Activated CD8-positive, alpha-beta T cell treated with anti-CD3 and anti-CD28 coated beads for 36 hours (primary cell): ENCODE results near the gene PGBD2. TPM values are rescaled to one million over a fixed set of nuclear protein-coding genes. Genes with fewer than 3 reads are reported as not detected.

Experiments used
- ATAC-seq: fragments of 200-7000 bp; cut with Tn5 transposase; one replicate; pipeline ENCODE4 v1.10.0; 2021; ENCODE audit warnings: mild to moderate bottlenecking, moderate library complexity
- CTCF ChIA-PET: fragments of 350-600 bp; sonication (Branson Sonifier 250); formaldehyde crosslinking; loops from one replicate; lab custom pipeline; 2021; ENCODE audit warnings: antibody characterized with exemption; lab: Charles Lee
- POLR2A ChIA-PET: fragments of 350-600 bp; sonication (Branson Sonifier 250); formaldehyde crosslinking; loops from one replicate; lab custom pipeline; 2021; ENCODE audit warnings: antibody characterized with exemption; lab: Charles Lee
- DNase-seq: peaks from one replicate; pipeline ENCODE4 v3.0.0-alpha.2; 2020
- H3K27ac Mint-ChIP-seq: one replicate; pipeline ENCODE4 v1.8.0; 2021; ENCODE audit warnings: mild to moderate bottlenecking, mixed read lengths
- H3K27me3 Mint-ChIP-seq: one replicate; pipeline ENCODE4 v1.8.0; 2021; ENCODE audit warnings: mixed read lengths
- H3K36me3 Mint-ChIP-seq: one replicate; pipeline ENCODE4 v1.8.0; 2021; ENCODE audit warnings: low read depth, mixed read lengths
- H3K4me1 Mint-ChIP-seq: one replicate; pipeline ENCODE4 v1.8.0; 2021; ENCODE audit warnings: low read depth, mixed read lengths
- H3K4me3 Mint-ChIP-seq: one replicate; pipeline ENCODE4 v1.8.0; 2021; ENCODE audit warnings: mild to moderate bottlenecking, moderate library complexity, mixed read lengths
- H3K9me3 Mint-ChIP-seq: one replicate; pipeline ENCODE4 v1.8.0; 2021; ENCODE audit warnings: mixed read lengths
- intact Hi-C: fragments of 100-400 bp; cut with micrococcal nuclease; formaldehyde crosslinking; loops from one replicate; pipeline ENCODE4 v1.10.0; 2022
- total RNA-seq, 2 experiments: library from RNA; stranded (reverse); gene quantifications; one replicate each; pipeline ENCODE4 v1.2.3, GENCODE V29; 2021
- TF ChIP-seq, protein P1 (sequence below): fragments of 200-600 bp; IDR thresholded peaks from one replicate; pipeline ENCODE4 v1.8.0; 2022; ENCODE audit warnings: antibody characterized with exemption, mild to moderate bottlenecking

The PGBD2 gene
- total RNA-seq, 2 experiments from 2014 or later, result 3.2 to 3.4 TPM

- no peaks in the 10 kb centered on the region for H3K9me3 Mint-ChIP-seq
- H3K27me3 Mint-ChIP-seq, result peaks cover 19% of the 10 kb centered on the region
- H3K4me3 Mint-ChIP-seq, result no peak overlapping the region
- no peaks in the 10 kb centered on the region for H3K4me1 Mint-ChIP-seq
- H3K36me3 Mint-ChIP-seq, result no peaks in the 10 kb centered on the region
- TF ChIP-seq, protein P1, sequence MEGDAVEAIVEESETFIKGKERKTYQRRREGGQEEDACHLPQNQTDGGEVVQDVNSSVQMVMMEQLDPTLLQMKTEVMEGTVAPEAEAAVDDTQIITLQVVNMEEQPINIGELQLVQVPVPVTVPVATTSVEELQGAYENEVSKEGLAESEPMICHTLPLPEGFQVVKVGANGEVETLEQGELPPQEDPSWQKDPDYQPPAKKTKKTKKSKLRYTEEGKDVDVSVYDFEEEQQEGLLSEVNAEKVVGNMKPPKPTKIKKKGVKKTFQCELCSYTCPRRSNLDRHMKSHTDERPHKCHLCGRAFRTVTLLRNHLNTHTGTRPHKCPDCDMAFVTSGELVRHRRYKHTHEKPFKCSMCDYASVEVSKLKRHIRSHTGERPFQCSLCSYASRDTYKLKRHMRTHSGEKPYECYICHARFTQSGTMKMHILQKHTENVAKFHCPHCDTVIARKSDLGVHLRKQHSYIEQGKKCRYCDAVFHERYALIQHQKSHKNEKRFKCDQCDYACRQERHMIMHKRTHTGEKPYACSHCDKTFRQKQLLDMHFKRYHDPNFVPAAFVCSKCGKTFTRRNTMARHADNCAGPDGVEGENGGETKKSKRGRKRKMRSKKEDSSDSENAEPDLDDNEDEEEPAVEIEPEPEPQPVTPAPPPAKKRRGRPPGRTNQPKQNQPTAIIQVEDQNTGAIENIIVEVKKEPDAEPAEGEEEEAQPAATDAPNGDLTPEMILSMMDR, result no peak
- DNase-seq (no peak), ATAC-seq (no peak)
- no peak overlapping the region for H3K27ac Mint-ChIP-seq
- intact Hi-C loops, result no loop called here
- ChIA-PET POLR2A (interaction anchor here (0.7 kb wide), 1 partner anchor 11 kb away, joined by 3 read pairs; the partner anchor contains the start of gene PGBD2), CTCF (no interaction called here)
Observed at GRCh38 chr1:248894837-248895236, 11.2 kb upstream of the PGBD2 start.

- TF ChIP-seq, protein P1, result no peak
- no peak for ATAC-seq
- POLR2A ChIA-PET, result interaction anchor here (0.8 kb wide), 1 partner anchor 8 kb away, joined by 3 read pairs; the partner anchor contains the start of gene PGBD2
Observed at GRCh38 chr1:248897412-248898337, 8.4 kb upstream of the PGBD2 start.

DNA sequence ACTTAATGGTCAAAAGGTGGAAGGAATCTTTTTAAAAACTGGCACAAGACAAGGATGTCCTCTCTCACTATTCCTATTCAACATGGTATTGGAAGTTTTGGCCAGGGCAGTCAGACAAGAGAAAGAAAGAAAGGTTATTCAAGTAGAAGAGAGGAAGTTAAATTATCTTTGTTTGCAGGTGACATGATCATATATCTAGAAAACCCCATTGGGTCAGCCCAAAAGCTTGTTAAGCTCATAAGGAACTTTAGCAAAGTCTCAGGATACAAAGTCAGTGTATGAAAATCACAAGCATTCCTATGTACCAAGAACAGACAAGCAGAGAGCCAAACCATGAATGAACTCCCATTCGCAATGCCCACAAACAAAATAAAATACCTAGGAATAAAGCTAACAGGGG lies 5.4 kb upstream of the PGBD2 start:
- TF ChIP-seq, protein P1, result no peak
- ChIA-PET POLR2A (no interaction called here), CTCF (no interaction called here)
- Mint-ChIP-seq H3K27ac (no peak overlapping the region), H3K27me3 (peaks cover 9% of the 10 kb centered on the region), H3K4me1 (no peaks in the 10 kb centered on the region), H3K9me3 (no peaks in the 10 kb centered on the region), H3K4me3 (no peak overlapping the region), H3K36me3 (no peaks in the 10 kb centered on the region)
- intact Hi-C loops, result no loop called here
- DNase-seq (no peak), ATAC-seq (no peak)

More at GRCh38 chr1:248897412-248898337, 8.4 kb upstream of the PGBD2 start:
- intact Hi-C loops, result no loop called here
- H3K27me3 Mint-ChIP-seq, result peaks cover 12% of the 10 kb centered on the region
- H3K4me1 Mint-ChIP-seq, result no peaks in the 10 kb centered on the region
- no peaks in the 10 kb centered on the region for H3K36me3 Mint-ChIP-seq
- H3K9me3 Mint-ChIP-seq, result no peaks in the 10 kb centered on the region
- no peak overlapping the region for H3K27ac Mint-ChIP-seq
- no peak overlapping the region for H3K4me3 Mint-ChIP-seq
- CTCF ChIA-PET, result no interaction called here
- DNase-seq, result no peak

- Mint-ChIP-seq H3K27ac (no peak overlapping the region), H3K36me3 (no peaks in the 10 kb centered on the region), H3K27me3 (peaks cover 9% of the 10 kb centered on the region), H3K4me1 (no peaks in the 10 kb centered on the region), H3K9me3 (no peaks in the 10 kb centered on the region), H3K4me3 (no peak overlapping the region)
- intact Hi-C loops, result no loop called here
- TF ChIP-seq, protein P1, result no peak
- no peak for ATAC-seq
- ChIA-PET CTCF (no interaction called here), POLR2A (no interaction called here)
- no peak for DNase-seq
Observed at GRCh38 chr1:248901578-248901977, 4.5 kb upstream of the PGBD2 start.
